SW 1271 (cell line): ENCODE measurements around the gene PLEKHA3.
A peak's percentile ranks its signal among the peaks of the same experiment; 100 is the strongest.
"Not testable (repeated sequence)": the region's sequence is repeated elsewhere in the genome, so short reads cannot be mapped to it uniquely, and the experiment has no call there.

Experiments used
- DNase-seq, 2 experiments: peaks; one replicate each; lab custom pipeline; 2025; lab: John Stamatoyannopoulos, UW

Gene PLEKHA3

GRCh38 chr2:178523596-178524134 is 43.4 kb downstream of the PLEKHA3 start:
- DNase-seq, result no peak

GRCh38 chr2:178525010-178525409 is 44.8 kb downstream of the PLEKHA3 start:
- not testable (repeated sequence) for DNase-seq

- not testable (repeated sequence) for DNase-seq
These were observed 45.2 kb downstream of the PLEKHA3 start for GRCh38 chr2:178525460-178525859.

GRCh38 chr2:178526256-178526655 is 46.0 kb downstream of the PLEKHA3 start:
- DNase-seq, result no peak

- DNase-seq, result no peak
These were observed 47.3 kb downstream of the PLEKHA3 start for GRCh38 chr2:178527592-178527991.

- no peak for DNase-seq
These were observed 48.4 kb downstream of the PLEKHA3 start for GRCh38 chr2:178528647-178529046.

GRCh38 chr2:178529194-178529593 is 48.9 kb downstream of the PLEKHA3 start:
- no peak for DNase-seq

- DNase-seq, result no peak
These were observed 49.9 kb downstream of the PLEKHA3 start for GRCh38 chr2:178530131-178530530.

GRCh38 chr2:178530625-178531142 is 50.4 kb downstream of the PLEKHA3 start:
- no peak for DNase-seq

GRCh38 chr2:178531168-178531567 is 50.9 kb downstream of the PLEKHA3 start:
- no peak for DNase-seq

GRCh38 chr2:178536037-178536436 is 55.8 kb downstream of the PLEKHA3 start:
- no peak for DNase-seq

GRCh38 chr2:178542161-178542560 is 61.9 kb downstream of the PLEKHA3 start:
- no peak for DNase-seq

- DNase-seq, result no peak
These were observed 62.3 kb downstream of the PLEKHA3 start for GRCh38 chr2:178542569-178542968.

GRCh38 chr2:178550352-178550751 is 70.1 kb downstream of the PLEKHA3 start:
- DNase-seq, result no peak

GRCh38 chr2:178553047-178553446 is 72.8 kb downstream of the PLEKHA3 start:
- peak; percentile 9 to 39 for DNase-seq
